Activated CD4-positive, alpha-beta T cell treated with anti-CD3 and anti-CD28 coated beads for 48 hours (primary cell): ENCODE data around the gene STRA6.

ENCODE experiments used
- DNase-seq: peaks from one replicate; pipeline ENCODE4 v3.0.0-alpha.2; 2020

STRA6 gene

DNA sequence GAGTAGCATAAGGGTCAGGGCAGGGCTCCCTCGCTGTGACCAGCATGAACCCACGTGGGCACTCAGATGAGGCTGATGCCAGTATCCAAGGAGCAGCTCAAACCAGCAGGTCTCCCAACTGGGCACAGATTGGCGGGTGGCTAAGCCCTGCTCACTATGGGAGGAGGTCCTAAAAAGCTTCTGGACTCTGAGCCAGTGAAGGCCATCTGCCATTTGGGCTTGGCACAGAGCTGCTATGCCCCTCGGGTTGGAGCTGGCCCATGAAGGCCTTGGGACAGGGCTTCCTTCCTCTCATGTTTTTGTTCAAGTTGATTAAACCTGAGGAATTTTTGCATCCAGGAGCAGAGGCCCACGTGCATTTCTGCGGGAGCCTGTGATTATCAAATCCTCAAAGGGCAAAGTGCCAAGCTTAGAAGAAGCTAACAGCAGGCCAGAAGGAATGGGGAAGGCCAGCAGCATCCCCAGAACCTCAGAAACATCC is 4.3 kb upstream of the STRA6 start:
- no peak for DNase-seq

DNA sequence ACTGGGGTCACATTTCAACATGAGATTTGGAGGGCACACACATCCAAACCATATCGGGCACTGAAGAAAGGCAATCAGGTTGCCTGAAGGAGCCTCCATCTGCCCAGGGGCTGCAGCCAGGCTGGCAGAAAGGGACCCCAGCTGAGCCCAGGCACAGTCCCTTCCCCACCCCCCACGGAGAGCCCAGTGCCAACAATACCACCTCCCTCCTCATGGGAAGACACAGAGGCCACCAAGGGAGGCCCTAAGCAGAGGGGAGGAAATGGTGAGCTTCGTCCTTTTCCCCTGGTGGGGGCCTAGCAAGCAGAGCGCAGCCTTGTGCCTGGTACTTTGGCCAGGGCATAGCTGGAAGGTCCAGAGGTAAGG is 3.0 kb upstream of the STRA6 start:
- DNase-seq = no peak

DNA sequence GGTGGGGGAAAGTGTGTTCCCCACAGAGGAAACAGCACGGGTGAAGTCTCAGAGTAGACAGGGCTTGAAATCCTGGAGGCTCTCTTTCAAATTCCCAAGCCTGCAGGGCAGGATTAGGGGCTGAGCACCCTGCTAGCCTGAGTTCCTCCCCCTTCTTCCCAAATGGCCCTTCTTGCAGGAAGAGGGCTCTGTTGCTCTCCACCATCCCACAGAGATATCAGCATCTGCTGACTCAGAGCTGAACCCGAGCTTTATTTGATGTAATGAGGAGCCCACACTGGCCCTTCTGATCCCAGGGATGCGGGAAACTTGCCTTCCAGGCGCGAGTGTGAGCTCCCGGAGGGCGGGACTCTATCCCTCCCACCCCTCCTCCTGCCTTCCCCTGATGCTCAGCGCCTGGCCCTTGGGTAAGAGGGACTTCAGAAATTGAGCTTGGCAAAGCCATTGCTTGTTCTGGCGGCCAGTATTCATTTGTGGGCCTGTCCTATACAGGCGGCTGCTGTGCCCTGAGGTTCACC is 1.4 kb upstream of the STRA6 start:
- no peak for DNase-seq

DNA sequence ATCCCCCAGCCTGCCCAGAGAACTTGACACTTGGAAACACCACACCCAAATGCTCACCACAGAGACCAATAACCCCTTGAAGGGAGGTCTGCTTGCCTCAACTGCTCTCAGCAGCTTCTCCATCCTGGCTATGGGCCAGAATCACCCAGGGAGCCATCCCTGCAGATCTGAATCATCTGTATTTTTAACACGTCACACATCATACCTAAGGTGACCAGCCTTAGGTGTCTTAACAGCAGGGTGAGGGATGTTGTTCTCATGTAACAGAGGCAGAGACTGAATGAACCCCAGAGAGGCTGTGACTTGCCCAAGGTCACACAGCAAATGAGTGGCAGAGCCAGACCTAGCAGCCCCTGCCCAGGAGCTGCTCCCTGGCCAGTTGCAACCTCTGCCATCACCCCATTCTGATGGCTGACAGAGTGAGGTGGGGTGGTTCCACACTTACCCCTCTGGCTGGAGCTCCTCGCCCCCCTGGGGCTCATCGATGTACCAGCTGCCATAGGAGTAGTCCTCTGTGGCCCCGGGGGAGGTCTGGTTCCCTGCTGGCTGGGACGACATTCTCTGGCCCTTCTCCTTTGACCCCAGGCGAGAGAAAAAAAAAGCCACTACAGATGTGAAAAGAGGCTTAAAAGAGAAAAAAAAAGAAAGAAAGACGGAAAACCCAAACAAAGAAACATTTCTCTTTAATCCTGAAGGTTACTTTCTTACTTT is 722 bp downstream of the STRA6 start:
- no peak for DNase-seq

DNA sequence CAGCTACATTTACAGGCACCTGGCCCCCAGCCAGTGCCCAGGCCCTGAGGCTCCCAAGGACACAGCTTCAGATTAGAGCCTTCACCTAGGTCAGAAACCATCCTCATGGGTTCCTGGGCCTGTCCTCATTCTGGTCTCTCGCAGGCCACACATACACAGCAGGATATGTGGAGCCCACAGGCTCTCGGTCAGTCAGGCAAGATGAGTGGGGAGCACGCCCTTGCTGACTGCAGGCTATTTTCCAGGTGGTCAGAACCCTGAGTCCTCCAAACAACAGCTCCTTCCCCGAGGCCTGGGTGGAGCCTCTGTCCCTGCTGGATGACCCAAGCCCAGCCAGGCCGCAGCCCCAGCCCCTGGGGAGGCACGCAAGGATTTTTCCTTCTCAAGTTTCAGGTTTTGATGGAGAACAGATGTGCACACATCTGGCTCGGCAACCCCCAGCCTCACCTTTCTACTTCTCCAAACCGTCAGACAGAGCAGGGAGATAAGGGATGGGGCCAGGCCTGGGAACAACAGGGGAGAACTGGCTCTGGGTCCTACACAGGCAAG is 1.6 kb downstream of the STRA6 start:
- no peak for DNase-seq

DNA sequence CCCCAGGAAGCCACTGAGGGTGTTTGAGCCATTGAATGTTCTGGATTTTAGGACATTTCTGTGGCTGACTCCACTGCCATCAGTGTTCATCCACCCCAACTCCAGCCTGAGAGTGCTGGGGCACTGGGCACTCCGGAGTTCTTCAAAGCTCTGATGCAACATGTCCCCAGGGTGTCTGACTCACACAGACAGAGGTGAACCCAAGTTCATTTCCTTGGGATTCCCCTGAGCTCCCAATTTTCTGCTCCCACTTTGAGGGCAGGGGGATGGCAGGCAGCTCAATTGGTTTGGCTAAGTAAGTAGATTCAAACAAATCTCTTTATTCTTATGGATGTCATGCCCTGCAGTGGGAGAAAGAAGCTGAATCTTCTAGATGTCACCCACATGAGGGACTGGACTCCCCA is 2.2 kb downstream of the STRA6 start:
- DNase-seq = no peak

DNA sequence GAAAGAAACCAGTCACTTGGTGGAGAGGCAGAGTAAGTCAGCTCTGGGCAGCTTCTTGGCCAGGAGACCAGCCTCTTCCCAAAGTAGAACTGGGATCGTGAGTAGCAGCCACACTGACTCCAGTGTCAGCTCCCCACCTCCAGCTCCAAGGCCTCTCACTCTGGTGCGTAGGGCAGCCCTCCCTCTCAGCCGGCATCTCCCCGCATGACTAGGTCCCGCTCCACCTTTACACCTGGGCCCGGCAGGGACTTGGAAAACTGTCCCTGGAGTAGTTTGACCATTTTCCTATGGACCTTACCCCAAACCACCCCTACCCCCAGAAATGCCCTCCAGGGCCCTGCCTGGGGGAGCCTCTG is 3.3 kb downstream of the STRA6 start:
- DNase-seq = no peak

DNA sequence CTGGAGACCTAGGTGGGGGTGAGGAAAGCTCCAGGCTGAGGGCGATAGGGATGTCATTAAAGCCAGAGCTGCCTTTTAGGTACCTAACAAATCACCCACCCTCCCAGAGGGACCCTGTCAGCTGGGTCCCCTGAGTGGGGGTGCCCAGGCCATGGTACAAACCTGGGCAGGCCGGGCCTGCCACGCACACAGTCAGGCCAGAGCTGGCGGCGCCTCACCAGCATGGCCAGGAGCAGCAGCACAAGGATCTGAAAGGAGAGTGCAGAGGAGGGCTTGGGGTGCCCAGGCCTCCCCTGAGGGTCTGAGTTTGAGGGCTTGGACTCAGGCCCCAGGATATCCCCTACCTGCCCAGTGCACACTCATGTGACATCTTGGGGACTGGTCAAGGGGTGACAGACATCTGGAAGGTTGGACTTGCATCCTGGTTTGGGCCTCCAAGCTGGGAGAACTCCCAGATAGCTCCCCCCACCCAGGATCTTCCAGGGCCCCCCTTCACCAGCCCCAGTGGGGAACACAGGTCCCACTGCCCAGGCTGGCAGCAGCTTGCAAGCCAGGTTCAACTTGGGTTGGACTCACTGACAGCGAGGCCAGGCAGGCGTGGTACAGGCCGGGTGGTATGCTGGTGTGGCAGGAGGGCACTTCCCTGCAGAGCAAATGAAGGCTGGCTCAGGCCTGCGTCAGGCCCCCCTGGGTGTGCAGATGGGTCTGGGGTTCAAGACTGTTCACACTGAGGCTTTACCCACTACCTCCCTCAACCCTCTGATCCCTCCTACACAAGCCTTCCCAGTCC is 5.2 kb downstream of the STRA6 start:
- no peak for DNase-seq

DNA sequence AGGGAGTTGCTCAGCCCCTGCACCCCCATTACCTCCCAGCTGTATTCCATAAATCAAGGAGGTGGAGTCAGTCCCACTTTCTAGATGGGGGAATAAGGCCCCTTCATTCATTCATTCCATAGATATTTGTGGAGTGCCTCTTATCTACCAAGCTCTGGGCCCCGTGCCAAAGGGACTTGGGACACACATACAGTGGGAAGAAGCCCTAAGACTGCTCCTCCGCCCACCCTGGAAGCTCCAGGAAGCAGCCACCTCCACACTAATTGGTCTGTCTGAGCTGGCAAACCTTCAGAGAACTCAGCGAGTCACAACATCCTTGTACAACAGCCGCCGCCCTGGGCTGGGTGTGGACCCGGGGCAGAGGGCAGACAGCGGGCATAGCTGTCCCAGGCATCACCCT is 6.4 kb downstream of the STRA6 start:
- DNase-seq = no peak

DNA sequence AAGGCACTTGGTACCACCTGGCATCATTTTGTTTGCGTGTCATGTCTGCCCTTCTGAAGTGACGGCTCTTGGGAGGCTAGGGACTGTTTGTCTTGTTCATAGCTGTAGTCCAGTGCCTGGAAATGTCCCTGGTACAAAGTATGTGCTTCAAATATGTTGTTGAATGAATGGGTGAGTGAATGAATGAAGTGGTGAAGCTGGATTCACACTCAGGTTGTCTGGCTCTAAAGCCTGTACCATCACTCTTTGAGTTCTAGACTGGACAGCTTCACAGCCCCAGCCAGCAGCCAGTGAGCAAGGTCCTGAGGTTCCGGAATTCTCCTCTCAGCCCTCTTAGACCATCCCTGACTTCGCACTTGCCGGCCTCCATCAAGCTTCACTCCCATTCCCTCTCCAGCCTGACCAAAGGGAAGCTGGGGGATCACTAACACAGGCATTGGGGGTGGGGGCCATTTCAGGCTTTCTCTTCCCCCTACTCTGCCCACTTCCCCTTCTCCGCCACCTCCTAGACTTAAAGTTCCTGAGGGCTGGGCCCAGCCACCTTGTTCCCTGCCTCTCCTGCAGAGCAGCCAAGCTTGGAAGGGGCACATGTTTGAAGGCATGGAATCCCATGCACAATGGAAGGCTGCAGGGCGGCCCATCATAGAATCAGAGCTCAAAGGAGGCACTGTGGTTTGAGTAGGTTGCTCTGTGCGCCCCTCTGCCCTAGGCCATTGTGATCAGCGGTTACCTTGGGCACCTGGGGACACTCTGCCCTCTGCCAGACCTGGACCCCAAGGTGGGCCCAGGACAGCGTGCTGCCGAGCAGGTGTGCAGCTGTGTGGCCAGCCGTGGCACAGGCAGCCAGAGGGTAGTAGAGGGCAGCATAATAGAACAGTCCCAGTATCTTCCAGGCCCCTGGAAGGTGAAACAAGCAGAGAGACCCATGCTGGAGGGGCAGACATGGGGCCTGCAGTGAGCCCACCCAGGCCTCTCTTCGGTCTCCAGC is 7.7 kb downstream of the STRA6 start:
- DNase-seq = no peak

DNA sequence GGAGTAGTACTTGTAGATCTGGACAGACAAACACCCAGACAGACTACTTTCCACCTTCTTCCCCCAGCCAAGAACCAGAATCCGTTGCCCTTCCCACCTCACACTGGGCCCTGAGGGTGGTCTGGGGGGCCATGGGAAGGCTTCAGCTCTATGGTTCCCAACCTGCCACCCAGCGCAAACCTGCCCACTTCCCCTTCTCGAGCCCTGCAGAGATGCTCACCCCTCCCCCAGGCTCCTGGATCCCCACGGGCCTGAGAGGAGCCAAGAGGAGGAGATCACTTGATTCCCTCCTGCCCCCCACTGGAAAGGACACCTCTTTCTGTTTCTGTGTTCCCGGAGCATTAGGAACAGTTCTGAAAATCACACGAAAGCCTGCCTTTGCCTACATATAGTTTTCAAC is 8.7 kb downstream of the STRA6 start:
- no peak for DNase-seq

DNA sequence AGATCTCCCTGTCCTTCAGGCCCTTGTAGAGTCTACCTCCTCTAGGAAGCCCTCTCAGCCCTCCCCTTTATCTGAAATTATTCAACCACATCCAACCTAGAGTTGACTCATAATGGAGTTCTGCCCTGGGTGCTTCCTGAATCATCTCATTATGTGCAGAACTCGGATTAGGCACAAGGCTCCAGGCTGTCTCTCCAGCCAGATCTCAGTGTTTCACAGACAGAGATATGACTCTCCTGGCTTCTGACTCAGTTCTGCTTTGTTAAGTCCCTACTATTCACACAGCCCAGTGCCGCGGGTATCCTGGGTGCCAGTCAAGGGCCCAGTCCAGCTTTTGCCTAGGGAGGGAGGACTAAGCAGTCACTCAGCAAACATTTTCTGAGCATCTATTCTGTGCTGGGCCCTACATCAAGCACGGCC is 9.3 kb downstream of the STRA6 start:
- DNase-seq = no peak

DNA sequence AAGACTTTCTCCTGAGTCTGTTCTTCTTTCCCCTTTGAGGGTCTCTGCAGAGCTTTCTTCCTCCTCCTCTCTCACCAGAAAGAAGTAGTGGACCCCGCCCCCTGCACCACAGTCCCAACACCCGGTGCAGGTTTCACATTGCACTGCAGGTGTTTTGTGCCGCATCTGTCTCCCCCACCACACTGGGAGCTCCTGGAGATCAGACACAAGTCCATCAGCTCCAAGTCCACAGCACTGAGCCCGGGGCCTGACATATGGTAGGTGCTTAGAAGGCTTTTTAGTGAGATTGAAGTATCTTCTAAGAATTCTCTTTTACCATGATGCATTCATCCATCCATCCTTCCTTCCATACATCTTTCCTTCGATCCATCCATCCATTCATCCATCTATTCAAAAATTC is 9.8 kb downstream of the STRA6 start:
- DNase-seq = no peak

DNA sequence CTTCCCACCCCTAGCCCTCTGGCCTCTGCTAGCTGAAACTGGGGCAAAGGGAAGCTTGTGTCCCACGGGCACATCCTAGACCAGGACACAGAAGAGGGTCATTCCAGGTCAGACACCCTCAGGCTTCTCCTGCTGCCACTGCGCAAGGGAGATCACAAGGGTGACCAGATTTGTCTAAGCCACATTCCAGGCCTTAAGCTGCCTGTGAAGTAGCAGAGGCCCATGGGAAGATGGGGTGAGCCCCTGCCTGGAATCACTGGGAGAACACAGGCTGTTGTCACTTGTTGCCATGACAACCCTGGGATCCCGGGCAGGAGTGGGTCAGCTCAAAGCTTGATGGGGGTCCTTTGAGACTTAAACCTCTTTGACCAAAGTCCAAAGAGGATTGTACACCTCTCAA is 10.8 kb downstream of the STRA6 start:
- DNase-seq = no peak

DNA sequence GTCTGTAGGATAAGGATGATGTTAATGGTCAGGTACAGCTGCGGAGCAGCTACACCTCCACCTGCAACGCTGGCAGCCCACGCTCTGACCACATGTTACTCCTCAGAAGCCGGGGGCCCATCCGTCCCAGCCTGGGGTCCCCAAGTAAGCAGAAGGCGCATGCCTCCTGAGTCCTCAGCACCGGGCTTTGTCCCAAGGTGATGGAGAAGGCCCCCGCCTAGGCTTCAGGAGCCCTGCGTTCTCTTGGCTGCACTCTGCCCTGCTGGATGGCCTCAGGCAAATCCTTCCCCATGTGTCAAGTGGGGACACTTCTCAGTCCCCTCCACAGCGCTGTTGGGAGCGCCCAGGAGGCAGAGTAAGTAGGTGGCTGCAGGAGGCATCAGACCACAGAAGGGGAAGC is 14.4 kb downstream of the STRA6 start:
- DNase-seq = no peak

DNA sequence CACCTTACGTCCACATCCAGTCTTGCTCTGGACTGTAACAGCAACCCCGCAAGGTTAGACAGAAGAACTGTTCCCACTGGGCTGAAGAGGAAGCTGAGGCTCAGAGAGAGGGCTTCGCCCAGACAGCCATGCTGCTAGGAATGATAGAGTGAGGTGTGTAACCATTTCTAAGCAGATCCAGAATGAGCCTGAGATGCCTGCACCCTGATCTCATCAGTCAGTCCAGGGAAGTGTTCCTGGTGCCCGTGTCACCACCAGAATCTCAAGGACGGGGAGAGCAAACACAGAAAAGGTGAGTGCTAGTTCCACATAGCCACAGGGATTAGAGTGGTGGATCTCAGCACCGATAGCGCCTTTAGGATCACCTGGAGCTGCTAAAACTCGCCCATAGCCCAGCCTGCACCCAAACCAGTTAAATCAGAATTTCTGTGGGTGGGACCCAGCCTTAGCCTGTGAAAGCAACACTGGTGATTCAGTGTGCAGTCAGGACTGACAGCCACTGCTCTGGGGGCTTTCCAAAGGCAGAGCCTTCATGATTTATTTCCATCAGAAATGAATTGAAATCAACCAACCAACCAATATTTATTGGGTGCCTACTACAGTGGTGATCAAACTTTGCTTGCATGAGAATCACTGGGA is 16.8 kb downstream of the STRA6 start:
- peak; percentile 35 for DNase-seq

DNA sequence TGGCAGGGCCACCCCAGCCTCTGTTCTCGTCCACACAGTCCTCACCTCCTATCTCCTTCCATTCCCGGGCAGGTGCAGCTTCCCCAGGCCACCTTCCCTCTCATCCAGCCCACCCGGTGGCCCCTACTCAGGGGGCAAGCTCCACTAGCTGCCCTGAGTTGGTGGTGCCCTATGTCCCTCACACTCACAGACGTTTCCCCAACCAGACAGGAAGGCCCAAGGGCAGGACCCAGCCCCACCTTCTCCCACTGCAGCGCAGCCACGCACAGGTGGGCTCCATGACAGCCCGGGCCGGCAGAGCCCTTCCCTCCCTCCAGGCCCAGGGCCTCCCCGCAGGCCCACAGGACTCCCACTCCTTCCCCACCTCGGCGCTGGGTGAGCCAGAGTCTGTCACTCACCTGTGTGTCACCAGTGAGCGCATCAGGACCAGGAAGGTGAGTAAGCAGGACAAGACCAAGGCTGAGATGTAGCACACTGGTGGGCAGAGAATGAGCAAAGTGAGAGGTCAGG is 17.9 kb downstream of the STRA6 start:
- peak; percentile 41 for DNase-seq

DNA sequence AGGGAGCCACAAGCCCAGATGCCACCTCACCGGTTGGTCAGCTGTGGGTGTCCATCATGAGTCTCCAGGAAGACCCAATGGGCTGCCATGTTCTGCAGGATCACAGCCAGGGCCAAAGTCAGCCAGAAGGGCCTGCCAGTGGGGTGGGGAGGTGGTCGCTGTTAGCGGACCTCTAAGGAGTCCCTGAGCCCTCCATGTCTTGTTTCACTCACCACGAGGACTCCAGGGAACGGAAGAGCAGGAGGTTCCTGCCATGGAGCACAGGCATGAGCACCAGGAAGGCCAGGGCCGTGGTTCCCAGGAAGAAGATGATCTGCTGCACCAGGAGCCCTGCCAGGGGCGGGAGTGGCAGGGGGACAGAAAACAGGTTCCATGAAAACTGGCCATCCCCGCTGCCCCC is 20.5 kb downstream of the STRA6 start:
- no peak for DNase-seq

DNA sequence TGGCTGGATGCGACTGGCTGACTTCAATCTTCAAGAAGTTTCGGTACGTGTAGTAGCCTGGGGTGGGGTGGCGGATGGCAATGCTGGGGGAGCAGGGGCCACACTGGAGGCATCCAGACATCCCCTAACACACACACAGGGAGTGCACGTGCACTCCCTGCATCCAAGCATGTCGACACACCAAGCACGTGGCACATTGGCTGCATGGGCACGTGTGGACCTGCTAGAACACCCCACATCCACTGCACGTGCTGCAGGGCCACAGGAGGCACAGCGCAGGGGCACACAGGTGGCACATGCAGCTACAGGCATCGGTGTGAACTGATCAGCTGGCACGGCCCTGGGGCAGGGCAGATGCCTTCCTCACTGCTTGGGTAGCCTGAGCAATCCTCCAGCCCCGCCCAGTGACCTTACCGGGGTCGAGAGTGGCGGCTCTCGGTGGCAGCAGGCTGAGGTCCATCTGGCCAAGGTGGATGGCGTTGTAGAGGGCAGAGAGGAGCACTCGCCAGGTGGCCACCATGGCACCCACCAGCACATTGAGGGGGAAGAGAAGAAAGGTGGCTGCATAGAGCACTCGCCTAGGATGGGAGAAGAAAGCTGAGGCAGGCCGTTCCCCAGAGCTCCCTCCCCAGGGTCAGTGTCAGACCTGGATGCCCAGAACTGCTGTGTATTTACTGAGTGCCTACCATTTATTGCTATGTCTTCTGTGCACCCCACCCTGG is 21.5 kb downstream of the STRA6 start:
- DNase-seq = no peak

DNA sequence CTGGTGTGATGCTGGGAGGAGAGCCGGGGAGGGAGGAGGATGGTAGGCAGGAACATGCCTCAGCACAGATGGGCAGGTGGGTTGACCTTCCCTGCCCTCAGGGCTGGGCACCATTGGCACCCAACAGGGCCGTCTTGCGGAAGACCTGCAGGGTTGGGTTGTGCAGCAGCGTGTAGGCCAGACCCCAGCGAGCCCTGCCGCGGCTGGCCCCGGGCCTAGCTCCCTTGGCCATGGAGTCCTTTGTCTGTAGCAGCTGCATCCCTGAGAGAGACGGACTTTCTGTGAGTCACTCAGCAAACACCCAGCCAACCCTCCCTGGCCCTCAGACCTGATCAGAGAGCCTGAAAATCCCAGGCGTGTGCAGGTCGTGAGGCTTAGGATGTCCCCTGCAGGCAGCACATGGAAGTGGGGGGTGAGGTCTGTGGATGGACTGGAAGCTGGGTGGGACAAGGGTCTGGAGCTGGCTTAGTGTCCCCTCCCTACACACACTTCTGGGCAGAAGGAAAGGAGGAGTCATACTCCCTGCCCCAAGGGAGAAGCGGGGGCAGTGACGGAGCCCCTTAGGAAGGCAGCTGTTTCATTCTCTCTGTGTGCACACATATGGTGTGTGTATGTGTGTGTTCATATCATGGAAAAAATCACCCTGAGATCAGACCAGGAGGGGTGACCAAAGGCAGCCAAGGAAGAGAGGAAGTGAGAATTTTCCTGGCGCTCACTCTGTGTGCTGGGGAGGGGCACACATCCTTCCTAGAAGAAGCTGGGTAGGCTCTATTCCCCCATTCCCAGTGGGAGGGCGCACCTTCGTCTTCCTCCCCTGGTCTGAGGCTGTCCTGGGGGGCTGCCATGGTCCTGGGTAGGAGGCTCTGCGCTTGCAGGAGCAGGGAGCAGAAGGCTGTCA is 22.4 kb downstream of the STRA6 start:
- no peak for DNase-seq
